Measurements from ENCODE around the gene STX18.
"Not testable (repeated sequence)": the region's sequence is repeated elsewhere in the genome, so short reads cannot be mapped to it uniquely, and the experiment has no call there.

The STX18 gene

DNA sequence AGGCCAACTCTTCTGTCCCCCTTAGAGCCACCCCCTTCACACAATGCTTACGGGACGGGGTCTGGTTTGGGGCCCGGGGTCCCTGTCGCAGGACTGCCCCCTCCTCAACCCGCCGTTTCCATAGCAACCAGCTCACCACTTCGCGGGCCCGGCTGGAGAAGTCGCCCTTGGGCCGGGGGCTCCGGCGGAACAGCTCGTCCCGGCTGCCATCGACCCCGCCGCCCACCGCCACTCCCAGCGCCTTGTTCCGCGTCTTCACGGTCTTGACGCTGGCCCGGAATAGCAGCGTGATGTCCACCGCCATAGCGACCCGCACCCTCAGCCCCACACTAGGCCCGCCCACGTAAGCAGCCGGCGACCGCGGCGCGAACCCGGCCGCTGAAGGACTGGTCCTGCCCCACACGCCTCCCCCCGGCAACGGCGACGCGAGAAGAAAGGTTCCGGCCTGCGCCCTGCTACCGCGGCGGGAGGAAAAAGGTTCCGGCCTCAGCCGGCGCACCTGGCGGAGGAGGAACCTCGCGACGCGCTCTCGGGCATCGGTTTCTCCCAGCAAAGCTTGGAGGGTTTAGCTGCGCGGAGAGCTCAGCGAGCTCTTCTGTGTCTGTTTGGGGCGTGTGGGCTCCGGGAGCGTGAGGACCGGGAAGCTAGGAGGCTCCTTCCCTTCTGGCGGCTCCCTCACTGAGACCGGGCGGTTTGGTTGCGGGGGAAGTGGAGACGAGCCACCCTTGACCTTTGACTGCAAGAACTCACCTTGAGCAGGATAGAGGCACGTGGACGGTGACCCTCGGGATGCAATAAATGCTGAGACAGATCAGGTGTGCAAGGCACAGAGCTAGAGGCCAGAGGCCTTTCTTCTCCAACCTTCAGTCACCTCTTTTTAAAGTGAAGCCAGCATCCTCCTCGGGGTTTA is at the start of gene STX18:
Gene STX18, minus strand, starts transcription at position 388 of the 910 bp plus-strand sequence. Its CDS starts 84 bp downstream, at position 304.
- peak; percentile 87 for DNase-seq

DNA sequence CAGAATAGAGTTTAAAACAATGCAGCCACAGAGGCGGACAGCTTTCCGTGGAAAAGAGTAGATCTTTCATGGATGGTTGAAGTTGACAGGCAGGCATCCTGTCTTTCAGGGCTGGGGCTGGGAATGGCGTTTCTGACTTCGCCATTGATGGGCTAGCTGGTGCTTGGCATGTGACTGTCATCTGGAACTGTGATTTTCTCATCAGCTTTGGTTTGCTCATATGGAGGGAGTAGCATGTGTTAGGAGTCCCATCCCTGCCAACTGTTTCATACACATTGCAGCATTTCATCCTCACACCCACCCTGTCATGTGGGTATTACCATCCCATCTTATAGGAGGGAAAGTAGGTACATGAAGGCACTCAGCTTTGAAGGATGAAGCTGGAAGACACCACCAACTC is 49.2 kb upstream of the STX18 start:
- DNase-seq, result no peak

DNA sequence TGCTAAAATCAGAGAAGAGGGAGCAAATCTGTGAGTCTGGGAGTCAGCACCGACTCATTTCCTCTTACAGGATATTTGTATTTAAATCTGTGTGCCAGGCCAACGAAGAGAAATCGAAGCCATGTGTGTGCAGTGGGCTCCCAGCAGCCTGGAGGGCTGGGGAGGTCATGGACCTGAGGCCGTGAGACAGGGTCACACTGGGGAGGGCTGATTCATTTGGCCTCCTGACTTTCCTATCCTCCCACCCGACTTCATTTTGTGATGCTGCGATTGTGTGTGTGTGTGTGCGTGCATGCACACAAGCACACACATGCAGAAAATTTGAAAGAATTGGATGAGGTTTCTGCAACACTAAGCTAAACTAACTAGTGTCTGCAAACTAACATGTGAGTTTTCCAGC is 48.7 kb upstream of the STX18 start:
- DNase-seq, result no peak

DNA sequence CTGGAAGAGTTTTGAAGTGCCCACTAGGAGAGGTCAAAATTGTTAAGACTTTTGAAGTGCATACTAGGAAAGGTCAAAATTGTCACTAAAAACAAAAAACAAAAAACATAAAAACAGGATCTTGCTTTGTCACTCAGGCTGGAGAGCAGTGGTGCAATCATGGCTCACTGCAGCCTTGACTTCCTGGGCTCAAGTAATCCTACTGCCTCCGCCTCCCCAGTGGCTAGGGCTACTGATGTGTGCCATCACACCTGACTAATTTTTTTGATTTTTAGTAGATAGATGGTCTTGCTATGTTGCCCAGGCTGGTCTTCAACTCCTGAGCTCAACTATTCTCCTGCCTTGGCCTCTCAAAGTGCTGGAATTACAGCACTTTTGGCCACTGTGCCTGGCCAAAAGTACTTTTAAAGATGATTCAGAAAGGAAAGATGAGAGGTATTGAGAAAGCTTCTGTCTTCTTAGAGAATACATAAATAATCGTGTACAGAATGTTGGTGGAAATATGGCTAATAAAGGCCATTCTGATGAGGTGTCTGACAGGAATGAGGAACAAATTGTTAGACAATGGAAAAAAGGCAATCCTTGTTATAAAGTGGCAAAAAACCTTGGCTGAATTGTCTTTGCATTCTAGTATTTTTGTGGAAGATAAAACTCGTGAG is 43.3 kb upstream of the STX18 start:
- no peak for DNase-seq

DNA sequence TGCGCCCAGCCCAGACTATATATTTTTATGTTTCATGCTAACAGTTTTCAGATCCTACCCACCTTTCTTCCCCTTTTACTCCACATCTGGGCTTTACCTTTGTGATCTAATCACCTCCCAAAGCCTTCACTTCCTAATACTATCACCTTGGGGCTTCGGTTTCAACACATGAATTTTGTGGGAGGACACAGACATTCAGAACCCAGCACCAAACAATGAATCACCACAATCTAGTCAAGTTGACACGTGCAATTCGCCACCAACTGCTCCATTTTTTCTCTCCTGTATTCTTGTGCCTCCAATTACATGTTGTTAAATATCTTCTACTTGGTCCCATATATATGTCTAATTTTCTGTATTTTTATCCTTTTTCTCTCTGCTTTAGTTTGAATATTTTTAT is 41.8 kb upstream of the STX18 start:
- DNase-seq, result no peak

DNA sequence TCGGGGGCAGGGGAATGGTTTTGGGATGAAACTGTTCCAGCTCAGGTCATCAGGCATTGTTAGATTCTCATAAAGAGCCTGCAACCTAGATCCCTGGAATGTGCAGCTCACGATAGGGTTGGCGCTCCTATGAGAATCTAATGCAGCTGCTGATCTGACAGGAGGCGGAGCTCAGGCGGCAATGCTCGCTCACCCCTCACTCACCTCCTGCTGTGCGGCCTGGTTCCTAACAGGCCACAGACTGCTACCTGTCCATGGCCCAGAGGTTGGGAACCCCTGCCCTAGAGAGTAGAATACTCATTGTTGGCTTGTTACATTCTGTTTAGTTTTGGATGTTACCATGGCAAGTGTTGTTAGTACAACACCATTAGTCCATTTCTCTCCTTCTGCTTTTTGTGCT is 40.8 kb upstream of the STX18 start:
- DNase-seq, result no peak

DNA sequence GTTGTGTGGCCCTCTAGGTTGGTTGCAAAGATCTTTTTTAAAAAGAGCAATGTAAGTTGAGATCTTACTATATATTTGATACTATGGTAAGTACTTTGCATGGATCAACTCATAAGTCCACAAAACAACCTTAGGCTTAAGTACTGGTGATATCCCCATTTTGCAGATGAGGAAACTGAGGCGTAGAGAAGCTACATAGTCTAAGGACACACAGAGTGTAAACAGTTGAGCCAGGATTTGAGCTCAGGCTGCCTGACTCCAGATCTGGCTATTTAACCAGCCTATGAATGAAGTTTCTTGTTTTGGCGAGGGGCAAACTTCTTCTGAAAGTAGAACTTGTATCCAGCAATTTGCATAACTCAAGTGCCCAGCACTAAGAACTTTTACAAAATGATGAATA is 38.6 kb upstream of the STX18 start:
- no peak for DNase-seq

DNA sequence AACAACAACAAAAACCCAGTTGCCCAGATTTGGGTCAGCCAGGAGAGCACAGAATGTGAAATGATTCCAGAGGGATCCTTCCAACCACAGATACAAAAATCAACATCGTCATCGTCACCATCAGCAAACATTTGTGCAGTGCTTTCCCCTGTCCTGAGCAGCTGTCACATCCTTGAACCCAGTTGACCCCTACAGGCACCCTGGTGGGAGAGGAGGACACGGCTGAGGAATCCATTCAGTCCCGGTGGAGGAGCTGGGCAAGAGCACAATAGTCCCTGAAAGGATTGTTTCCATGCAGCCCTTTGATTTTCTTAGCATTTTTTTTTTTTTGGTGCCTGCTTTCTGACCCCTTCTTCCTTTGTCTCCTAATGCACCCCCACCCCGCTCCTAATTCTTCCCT is 37.1 kb upstream of the STX18 start:
- no peak for DNase-seq

DNA sequence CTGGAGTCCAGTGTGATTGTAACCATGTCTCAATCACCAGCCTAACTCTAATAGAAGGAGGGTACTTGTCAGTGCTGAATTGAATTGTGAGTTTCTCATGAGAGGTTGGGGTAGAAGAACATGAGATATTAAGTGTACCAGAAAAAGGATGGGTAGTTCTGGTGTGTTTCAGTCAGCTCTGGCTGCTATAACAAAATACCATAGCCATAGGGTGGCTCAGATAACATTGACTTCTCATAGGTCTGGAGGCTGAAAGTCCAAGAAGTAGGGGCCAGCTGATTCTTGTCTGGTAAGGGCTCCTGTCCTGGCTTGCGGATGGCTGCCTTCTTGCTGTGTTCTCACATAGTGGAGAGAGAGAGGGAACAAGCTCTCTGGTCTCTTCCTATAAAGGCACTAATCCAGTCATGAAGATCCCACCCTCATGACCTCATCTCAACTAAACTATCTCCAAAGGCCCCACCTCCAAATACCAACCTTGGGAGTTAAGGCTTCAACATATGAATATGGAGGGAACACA is 35.6 kb upstream of the STX18 start:
- no peak for DNase-seq

DNA sequence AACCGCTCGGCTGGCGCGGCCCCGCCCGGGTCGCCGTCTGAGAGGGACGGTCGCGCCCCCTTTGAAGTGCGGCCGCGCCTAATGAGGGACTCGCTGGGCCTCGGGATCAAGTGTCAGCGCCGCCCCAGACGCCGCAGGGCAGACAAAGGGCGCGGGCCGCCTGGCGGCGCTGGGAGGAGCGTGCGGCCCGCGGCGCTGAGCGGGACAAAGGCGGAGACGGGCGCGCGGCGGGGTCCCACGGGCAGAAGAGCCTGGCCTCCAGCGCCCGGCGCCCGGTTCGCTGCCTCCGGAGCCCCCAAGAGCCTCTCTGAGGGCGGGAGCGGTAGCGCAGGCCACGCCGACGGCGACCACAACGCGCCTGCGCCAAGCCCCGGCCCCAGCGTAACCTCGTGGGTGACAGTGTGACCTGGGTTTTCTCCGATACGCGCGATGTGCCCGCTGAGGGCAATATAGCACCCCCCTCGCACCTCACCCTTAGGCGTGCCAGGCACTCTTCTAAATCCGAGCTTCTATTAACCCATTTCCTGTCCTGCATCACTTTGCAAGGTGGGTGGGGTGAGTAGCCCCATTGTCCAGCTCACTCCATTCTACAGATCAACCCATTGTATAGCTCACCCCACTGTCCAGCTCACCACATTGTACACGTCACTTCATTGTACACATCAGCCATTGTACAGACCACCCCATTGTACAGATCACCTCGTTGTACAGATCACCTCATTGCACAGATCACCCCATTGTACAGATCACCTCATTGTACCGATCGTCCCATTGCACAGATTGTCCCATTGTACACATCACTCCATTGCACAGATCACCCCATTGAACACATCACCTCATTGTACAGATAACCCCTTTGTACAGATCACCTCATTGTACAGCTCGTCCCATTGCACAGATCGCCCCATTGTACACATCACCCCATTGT is 33.7 kb upstream of the STX18 start:
- DNase-seq, result peak; percentile 73

DNA sequence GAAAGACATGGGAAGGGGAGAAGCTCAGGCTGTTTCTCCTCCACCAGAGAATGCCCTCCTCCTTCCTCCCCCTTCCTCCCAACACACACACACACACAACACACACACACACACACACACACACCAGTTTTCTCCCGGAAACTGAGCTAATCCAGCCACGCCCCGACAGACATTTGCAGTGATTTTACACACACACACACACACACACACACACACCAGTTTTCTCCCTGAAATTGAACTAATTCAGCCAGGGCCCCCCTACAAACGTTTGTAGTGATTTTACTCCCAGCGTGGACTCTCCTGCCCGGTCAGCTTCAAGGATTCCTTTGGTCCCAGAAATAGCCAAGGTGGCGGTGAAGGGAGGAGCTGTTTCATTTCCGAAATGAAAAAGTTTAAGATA is 32.9 kb upstream of the STX18 start:
- DNase-seq, result no peak

DNA sequence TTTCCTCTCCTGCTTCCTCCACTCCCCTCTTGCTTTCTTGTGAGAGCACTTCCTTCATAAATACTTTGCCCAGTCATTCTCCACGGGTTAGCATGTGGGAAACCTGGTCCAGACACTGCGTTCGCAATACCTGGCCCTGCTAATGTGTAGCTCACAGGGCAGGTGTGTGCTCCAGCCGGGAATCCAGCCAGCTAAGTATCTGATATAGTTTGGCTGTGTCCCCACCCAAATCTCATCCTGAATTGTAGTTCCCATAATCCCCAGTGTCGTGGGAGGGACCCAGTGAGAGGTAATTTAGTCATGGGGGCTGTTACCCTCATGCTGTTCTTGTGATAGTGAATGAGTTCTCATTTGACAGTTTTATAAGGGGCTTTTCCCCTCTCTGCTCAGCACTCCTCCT is 32.2 kb upstream of the STX18 start:
- DNase-seq, result no peak

DNA sequence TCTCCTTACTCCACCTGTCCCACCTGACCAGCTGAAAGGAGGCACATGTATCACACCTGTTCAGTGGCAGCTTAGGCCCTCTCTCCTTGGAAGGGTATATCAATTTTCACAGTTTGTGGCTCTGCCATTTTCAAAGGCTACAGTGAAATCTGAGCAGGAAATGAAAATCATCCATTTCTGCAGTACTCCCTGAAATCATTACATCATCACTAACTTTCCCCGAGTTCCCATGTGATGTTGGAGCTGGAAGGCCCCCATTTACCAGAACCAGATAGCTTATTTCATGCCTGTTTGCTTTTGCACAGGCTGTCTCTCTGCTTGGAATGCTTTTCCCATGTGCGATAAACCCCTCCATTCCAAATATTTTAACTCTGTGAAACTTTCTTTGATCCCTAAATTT is 31.0 kb upstream of the STX18 start:
- DNase-seq, result no peak

DNA sequence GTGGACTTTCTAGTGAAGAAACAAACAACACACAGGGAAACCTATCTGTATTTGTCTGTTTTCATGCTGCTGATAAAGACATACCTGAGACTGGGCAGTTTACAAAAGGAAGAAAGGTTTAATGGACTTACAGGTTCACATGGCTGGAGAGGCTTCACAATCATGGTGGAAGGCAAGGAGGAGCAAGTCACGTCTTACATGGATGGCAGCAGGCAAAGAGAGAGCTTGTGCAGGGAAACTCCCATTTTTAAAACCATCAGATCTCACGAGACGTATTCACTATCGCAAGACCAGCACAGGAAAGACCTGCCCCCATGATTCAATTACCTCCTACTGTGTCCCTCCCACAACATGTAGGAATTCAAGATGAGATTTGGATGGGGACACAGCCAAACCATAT is 28.0 kb upstream of the STX18 start:
- not testable (repeated sequence) for DNase-seq

DNA sequence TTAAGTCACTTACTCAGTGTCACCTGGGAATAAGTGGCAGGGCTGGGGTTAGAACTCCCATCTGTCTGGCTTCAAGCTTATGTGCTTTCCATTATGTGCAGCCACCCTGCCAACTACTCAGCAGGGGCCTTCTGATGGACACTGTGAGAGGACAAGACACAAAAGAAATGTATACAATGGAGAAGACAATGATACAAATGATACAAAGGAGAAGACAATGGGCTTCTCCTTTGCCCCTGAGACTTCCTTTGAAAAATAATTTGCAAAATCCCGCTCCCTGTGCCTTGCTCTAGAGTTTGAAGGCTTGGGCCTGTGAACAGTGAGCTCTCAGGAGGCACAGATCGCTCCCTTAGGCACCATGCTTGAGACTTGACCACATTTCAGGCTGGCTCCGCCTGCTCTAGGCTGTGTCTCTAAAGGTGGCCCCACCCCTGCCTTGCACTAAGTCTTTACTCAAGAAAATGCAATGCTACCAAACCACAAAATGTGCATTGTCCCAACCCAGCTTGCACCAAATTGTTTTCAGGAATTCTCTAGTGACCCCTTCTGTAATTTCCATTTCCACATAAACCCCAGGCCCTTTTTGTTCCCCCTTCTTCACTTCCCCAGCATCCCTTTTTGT is 27.1 kb upstream of the STX18 start:
- DNase-seq, result peak; percentile 10

DNA sequence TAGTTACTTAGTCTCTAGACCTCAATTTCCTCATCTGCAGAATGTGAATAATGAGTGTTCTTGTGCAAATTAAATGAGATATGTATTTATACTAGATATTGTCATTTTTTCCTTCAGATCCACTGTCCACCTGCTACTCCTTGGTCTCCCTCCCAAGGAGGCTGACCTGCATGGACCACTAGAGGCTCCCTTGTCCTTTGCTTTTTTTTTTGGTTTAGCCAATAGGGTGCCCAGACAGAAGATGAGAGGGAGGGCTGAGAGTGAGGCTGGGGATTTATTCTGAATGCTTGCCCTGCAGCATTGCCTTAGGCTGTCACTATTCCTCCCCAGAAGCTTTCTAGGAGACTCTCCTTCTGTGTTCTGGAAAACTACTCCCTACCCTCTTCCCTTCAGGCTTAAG is 24.5 kb upstream of the STX18 start:
- not testable (repeated sequence) for DNase-seq

DNA sequence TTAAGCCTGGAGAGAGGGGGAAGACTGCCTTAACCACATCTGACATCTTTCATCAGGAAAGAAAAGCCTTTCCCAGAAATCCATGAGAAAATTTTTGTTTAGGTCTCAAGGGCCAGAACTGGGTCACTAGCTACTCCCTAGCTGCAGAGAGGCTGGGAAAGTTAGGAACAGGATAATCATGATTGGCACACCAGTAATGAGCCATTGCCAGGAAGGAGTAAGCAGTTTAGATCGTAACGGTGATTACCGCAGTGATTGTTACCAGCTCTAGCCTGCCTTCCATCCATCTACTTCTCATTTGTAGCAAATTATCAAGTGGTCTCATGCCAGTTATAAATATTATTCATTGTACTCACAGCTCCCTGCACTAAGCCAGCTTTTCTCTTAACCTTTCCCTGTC is 22.7 kb upstream of the STX18 start:
- no peak for DNase-seq

DNA sequence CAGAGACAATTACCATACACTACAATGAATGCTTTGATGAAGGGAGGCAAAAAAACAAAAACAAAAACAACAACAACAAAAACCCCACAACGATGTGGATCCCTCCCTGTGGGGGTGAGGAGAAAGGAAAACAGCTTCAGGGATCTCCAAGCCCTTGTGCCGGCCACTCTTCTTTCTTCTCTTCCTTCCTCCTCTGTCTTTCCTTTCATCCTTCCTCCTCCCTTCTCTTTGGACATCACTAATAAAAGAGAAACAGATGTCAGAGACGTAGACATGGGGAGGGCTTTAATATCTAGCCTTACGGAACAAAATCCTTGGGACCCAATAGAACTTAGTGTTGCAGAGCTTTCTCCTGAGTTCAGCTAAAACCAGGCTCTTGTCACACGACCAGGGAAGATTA is 18.8 kb upstream of the STX18 start:
- DNase-seq, result no peak

DNA sequence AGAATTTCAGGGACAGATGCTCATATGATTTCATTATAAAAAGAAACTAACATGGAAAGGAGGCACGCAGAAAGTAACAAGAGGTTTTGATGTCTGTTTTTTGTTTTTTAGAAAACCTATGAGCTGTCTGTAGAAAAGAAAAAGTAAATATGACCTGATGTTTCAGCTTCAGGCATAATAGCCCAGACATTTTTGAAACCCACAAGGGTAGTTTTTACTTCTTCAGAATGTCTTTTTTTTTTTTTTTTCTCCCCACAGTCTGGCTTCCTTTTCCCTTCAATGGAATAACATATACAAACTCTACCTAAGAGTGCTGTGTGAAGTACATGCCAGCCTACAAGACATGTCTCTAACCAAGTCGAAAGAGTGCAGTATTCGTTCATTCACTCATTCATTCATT is 18.3 kb upstream of the STX18 start:
- DNase-seq, result no peak

DNA sequence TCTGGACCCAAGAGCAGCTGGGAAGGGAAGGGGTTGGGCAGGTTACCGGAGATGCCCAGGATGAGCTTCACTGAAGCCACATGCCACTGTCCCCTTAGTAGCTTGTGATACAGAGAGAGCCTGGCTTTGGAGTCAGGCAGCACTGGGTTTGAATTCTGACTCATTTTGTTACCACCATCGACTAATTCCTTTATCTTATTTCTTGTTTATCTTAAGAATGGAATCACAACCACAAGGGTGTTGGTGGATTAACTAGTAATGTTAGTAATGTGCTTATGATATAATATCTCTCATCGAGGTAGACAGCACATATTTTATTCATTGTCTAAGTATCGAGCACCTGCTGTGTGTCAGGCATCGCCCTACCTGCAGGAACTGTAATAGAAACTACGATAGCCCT is 17.7 kb upstream of the STX18 start:
- DNase-seq, result no peak

DNA sequence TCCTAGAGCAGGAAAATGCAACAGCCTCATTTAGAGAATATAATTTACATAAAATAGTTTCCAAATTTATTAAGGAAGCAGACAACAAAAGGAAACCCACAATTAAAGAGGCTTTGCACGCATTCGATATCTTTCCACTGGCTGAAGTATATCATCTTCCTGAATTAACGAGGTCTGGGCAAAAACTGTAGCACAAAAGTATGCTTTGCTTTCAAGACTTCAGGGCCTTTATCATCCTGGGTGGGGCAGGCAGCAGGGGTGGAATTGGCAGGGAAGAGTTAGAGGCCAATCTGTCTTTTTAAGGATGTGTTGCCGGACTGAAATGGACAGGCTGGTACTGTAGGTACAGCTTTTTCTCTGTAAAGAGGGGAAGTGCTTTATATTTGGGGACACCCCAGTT is 17.0 kb upstream of the STX18 start:
- DNase-seq, result no peak

DNA sequence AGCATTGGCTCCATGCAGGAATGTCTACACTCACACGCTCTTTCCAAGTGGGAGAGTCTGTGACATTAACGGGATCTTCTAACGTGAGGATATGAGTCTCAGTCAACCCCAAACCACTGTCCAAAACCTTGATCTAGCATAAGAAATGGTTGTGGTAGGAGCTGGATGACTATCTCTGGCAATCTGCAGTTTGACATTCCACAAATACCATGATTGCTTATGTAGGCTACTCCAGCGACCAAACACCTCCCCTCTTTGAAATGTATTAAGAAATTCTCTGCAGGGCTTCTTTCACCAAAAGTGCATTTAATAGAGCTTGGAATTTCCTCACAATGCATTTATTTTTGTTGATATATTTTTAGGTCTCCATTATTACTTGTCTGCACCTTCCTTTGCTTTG is 14.1 kb upstream of the STX18 start:
- DNase-seq, result no peak

DNA sequence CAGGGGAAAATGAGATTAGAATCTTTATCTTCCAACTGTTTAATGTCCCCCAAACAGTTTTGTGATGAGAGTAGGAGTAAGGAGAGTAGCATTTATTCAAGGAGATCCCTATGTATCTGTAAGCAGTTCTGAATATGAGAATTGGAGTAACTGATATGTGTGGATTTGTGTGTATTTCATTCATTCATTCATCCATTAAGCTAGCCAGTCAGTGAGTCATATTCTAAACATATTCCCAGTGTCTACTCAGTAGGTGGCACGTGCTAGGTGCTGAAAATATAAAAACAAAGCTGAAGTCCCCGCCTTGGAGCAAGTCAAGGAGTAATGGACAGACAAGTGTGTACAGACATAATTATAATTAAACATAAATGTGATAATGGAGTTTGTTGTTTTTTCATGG is 12.4 kb upstream of the STX18 start:
- no peak for DNase-seq

Data from hematopoietic multipotent progenitor cell treated with erythropoietin and hydrocortisone succinate and interleukin-3 and kit ligand, for 6 days (in vitro differentiated cells).